HepG2 (cell line): ENCODE measurements around the gene GNAL. TPM values are rescaled to one million over a fixed set of nuclear protein-coding genes. Genes with fewer than 3 reads are reported as not detected.

ENCODE experiments used
- ATF3 ChIP-seq: sonication (generic); formaldehyde crosslinking; IDR thresholded peaks from 2 replicates; pipeline ENCODE4 v1.4.0; 2020; ENCODE audit warnings: missing genetic modification reagents
- CCDC6 ChIP-seq: sonication (generic); formaldehyde crosslinking; IDR thresholded peaks from 2 replicates; pipeline ENCODE4 v1.8.1; 2022; ENCODE audit warnings: mild to moderate bottlenecking, missing genetic modification reagents, moderate library complexity
- DRAP1 ChIP-seq: IDR thresholded peaks from 2 replicates; pipeline ENCODE4 v1.6.1; 2016; ENCODE audit warnings: missing genetic modification reagents, missing compliant biosample characterization
- HBP1 ChIP-seq: IDR thresholded peaks from 2 replicates; pipeline ENCODE4 v1.6.1; 2016; ENCODE audit warnings: low read depth, control low read depth
- JUN ChIP-seq: sonication (generic); formaldehyde crosslinking; IDR thresholded peaks from 2 replicates; pipeline ENCODE4 v1.4.0; 2020; ENCODE audit warnings: mild to moderate bottlenecking, missing genetic modification reagents
- KDM2A ChIP-seq: sonication (generic); formaldehyde crosslinking; IDR thresholded peaks from 2 replicates; pipeline ENCODE4 v1.4.0; 2020; ENCODE audit warnings: low read depth, missing genetic modification reagents, borderline replicate concordance
- KDM4B ChIP-seq: sonication (generic); formaldehyde crosslinking; IDR thresholded peaks from 2 replicates; pipeline ENCODE4 v1.4.0; 2020; ENCODE audit warnings: missing genetic modification reagents
- MATR3 ChIP-seq: sonication (generic); formaldehyde crosslinking; IDR thresholded peaks from 2 replicates; pipeline ENCODE4 v1.4.0; 2020; ENCODE audit warnings: missing genetic modification reagents
- MXD3 ChIP-seq: IDR thresholded peaks from 2 replicates; pipeline ENCODE4 v1.6.1; 2016; ENCODE audit warnings: mild to moderate bottlenecking, missing biosample characterization, missing genetic modification reagents
- NFRKB ChIP-seq: fragments of 450-650 bp; IDR thresholded peaks from 2 replicates; pipeline ENCODE4 v1.6.1; 2017
- NFYC ChIP-seq: IDR thresholded peaks from 2 replicates; pipeline ENCODE4 v1.6.1; 2016; ENCODE audit warnings: missing genetic modification reagents, missing compliant biosample characterization
- PAF1 ChIP-seq: IDR thresholded peaks from 2 replicates; pipeline ENCODE4 v1.6.1; 2016; ENCODE audit warnings: missing genetic modification reagents, missing compliant biosample characterization
- PRDM15 ChIP-seq: sonication (generic); formaldehyde crosslinking; IDR thresholded peaks from 2 replicates; pipeline ENCODE4 v1.4.0; 2020; ENCODE audit warnings: missing genetic modification reagents
- PRPF4 ChIP-seq: fragments of 200-400 bp; formaldehyde crosslinking; IDR thresholded peaks from 2 replicates; pipeline ENCODE4 v1.6.1; 2016; ENCODE audit warnings: low read length, low read depth; ENCODE audit not compliant: poor library complexity, severe bottlenecking
- RXRA ChIP-seq: sonication (generic); formaldehyde crosslinking; IDR thresholded peaks from 2 replicates; pipeline ENCODE4 v1.5.1; 2020; ENCODE audit warnings: missing genetic modification reagents
- SALL1 ChIP-seq: sonication (generic); formaldehyde crosslinking; IDR thresholded peaks from 2 replicates; pipeline ENCODE4 v1.8.0; 2022; ENCODE audit warnings: mild to moderate bottlenecking, missing genetic modification reagents
- SAP130 ChIP-seq: IDR thresholded peaks from 2 replicates; pipeline ENCODE4 v1.6.1; 2016; ENCODE audit warnings: low read depth
- SIN3B ChIP-seq: fragments of 150-350 bp; IDR thresholded peaks from 2 replicates; pipeline ENCODE4 v1.6.1; 2014; ENCODE audit warnings: low read length
- ZIK1 ChIP-seq: sonication (generic); formaldehyde crosslinking; IDR thresholded peaks from 2 replicates; pipeline ENCODE4 v1.5.0; 2020; ENCODE audit warnings: mild to moderate bottlenecking, low read depth, missing genetic modification reagents, borderline replicate concordance
- ZNF501 ChIP-seq: sonication (generic); formaldehyde crosslinking; IDR thresholded peaks from 2 replicates; pipeline ENCODE4 v1.5.1; 2020; ENCODE audit warnings: mild to moderate bottlenecking, moderate library complexity, missing genetic modification reagents
- ZSCAN5A ChIP-seq: sonication (generic); formaldehyde crosslinking; IDR thresholded peaks from 2 replicates; pipeline ENCODE4 v1.8.0; 2022; ENCODE audit warnings: mild to moderate bottlenecking, missing genetic modification reagents, borderline replicate concordance
- polyA plus RNA-seq, 8 experiments: library from polyadenylated mRNA; depleted of rRNA in 3 of 8; stranded (reverse) in 7 of 8; unstranded in 1 of 8; fragments of >200 nt; fragmentation: Illumina TruSeq in 4 of 8; extraction: Trizol in 4 of 8; gene quantifications; 2 replicates each; pipeline versions ENCODE4 v1.2.1 to v1.2.3, GENCODE V29; 2011 to 2016; ENCODE audit warnings: low read depth in 4 of 8, missing spikeins in 1 of 8, mixed read lengths in 1 of 8; ENCODE audit not compliant: insufficient read depth in 1 of 8
- total RNA-seq, 5 experiments: library from RNA; depleted of rRNA; stranded (reverse); fragments of >200 nt; fragmentation: Illumina TruSeq; extraction: Trizol; gene quantifications; 2 replicates each; pipeline ENCODE4 v1.2.3, GENCODE V29; 2016; ENCODE audit warnings: low read depth in 1 of 5

GNAL gene
- total and polyA plus RNA-seq, 2 of the 13 experiments (the other 11 are each of a cell fraction or from before 2014, with no cell fraction given) = 0.87 to 1.4 TPM

GRCh38 chr18:11849841-11850634 lies 161.0 kb downstream of the GNAL start (continued):
- TF ChIP-seq PRDM15 (CRISPR knock-in tag) = peak; percentile 63; the same call in 1 of the 2 replicates
- peak; percentile 68; the same call in 1 of the 2 replicates for TF ChIP-seq SALL1 (CRISPR knock-in tag)
- peak; percentile 62; the same call in 1 of the 2 replicates for TF ChIP-seq MXD3
- peak; percentile 92 for TF ChIP-seq SAP130 (CRISPR knock-in tag)
- TF ChIP-seq ATF3 (CRISPR knock-in tag) = peak; percentile 39; the same call in 1 of the 2 replicates
- no peak for TF ChIP-seq ZSCAN5A
- 0 out of 2 replicates have a peak, but pooled peaks have one; percentile 21 for TF ChIP-seq ZNF501 (CRISPR knock-in tag)
- TF ChIP-seq CCDC6 (CRISPR knock-in tag) = peak; percentile 56; the same call in 1 of the 2 replicates
- TF ChIP-seq NFYC = peak; percentile 57; the same call in 1 of the 2 replicates
- TF ChIP-seq MATR3 = no peak
- TF ChIP-seq RXRA (CRISPR knock-in tag) = peak; percentile 38; the same call in 1 of the 2 replicates
- TF ChIP-seq JUN (CRISPR knock-in tag) = no peak
- TF ChIP-seq SIN3B = peak; percentile 64; the same call in 1 of the 2 replicates
- peak; percentile 80; the same call in 1 of the 2 replicates for TF ChIP-seq KDM2A
- no peak for TF ChIP-seq NFRKB
- no peak for TF ChIP-seq PAF1
- TF ChIP-seq KDM4B (CRISPR knock-in tag) = no peak
- TF ChIP-seq HBP1 (CRISPR knock-in tag) = peak; percentile 58; the same call in 1 of the 2 replicates
- TF ChIP-seq PRPF4 = no peak
- 0 out of 2 replicates have a peak, but pooled peaks have one; percentile 35 for TF ChIP-seq ZIK1
- TF ChIP-seq DRAP1 (CRISPR knock-in tag) = peak; percentile 50; the same call in 1 of the 2 replicates
